K562 (cell line): Measurements from ENCODE around the gene STEAP1B.

Experiments used
- CTCF ChIP-seq, 3 experiments: IDR thresholded peaks in 2 of 3; conservative IDR thresholded peaks in 1 of 3; 2 replicates each; pipeline ENCODE4 v1.5.1; 2011 to 2012; ENCODE audit warnings: low read length in 3 of 3, mild to moderate bottlenecking in 3 of 3, control low read depth in 2 of 3, improper control_type of control experiment in 1 of 3, inconsistent platforms in 1 of 3, low read depth in 1 of 3, mixed read lengths in 1 of 3, moderate library complexity in 1 of 3; ENCODE audit not compliant: insufficient read depth in 2 of 3
- PREB ChIP-seq: sonication (generic); formaldehyde crosslinking; IDR thresholded peaks from 2 replicates; pipeline ENCODE4 v1.8.1; 2023; ENCODE audit warnings: mild to moderate bottlenecking, missing genetic modification reagents
- SAP30 ChIP-seq: fragments of 200-600 bp; sonication (generic); IDR thresholded peaks from 2 replicates; pipeline ENCODE4 v1.6.1; 2012; ENCODE audit warnings: borderline replicate concordance, low read depth, mild to moderate bottlenecking, moderate library complexity, low read length, control low read depth, inconsistent platforms; ENCODE audit not compliant: insufficient read depth, poor library complexity, severe bottlenecking
- SREBF2 ChIP-seq: sonication (generic); formaldehyde crosslinking; IDR thresholded peaks from 2 replicates; pipeline ENCODE4 v1.4.0; 2020; ENCODE audit warnings: mild to moderate bottlenecking, missing genetic modification reagents
- TAF1 ChIP-seq: IDR thresholded peaks from 2 replicates; pipeline ENCODE4 v1.6.1; 2011; ENCODE audit warnings: mild to moderate bottlenecking, low read length, moderate library complexity; ENCODE audit not compliant: insufficient read depth, control insufficient read depth, severe bottlenecking; ENCODE audit errors: extremely low read depth
- TCF7L2 ChIP-seq: fragments of 150-350 bp; IDR thresholded peaks from 2 replicates; pipeline ENCODE4 v1.6.1; 2016; ENCODE audit warnings: low read depth, mild to moderate bottlenecking, low read length, moderate library complexity

- TF ChIP-seq CTCF (IDR thresholded peaks at IDR 0.05 in 2 of 3, conservative IDR thresholded peaks at IDR 0.05 in 1 of 3; ENCODE audit: insufficient read depth in 2 of 3, low read depth in 1 of 3, low read length in 3 of 3) (no peak), TCF7L2 (no peak), TAF1 (no peak), SREBF2 (CRISPR knock-in tag) (no peak), PREB (CRISPR knock-in tag) (no peak), SAP30 (no peak)
Observed at GRCh38 chr7:22542254-22542653, 42.3 kb upstream of the STEAP1B start.
